Psoas muscle (tissue), 8 donors: ENCODE measurements around the gene PCDH15. TPM values are rescaled to one million over a fixed set of nuclear protein-coding genes. Genes with fewer than 3 reads are reported as not detected.

Experiments
- ATAC-seq, 4 donors: fragments of 200-7000 bp; cut with Tn5 transposase; one replicate each; pipeline ENCODE4 v1.9.1; 2020; ENCODE audit warnings: moderate library complexity in 3 of 4, mild to moderate bottlenecking in 2 of 4
- DNase-seq, 2 donors: peaks; one replicate each; pipeline ENCODE4 v3.0.0-alpha.2; 2020
- H3K27ac ChIP-seq: fragments of 200-600 bp; one replicate; pipeline ENCODE4 v1.8.0; 2022
- H3K27me3 ChIP-seq, 3 donors: fragments of 200-600 bp in 1 of 3; one replicate each; pipeline versions ENCODE4 v1.6.1 to v1.8.0; 2013 to 2022; ENCODE audit warnings: low read length in 2 of 3, mild to moderate bottlenecking in 2 of 3, moderate library complexity in 1 of 3; ENCODE audit not compliant: insufficient read depth in 3 of 3
- H3K36me3 ChIP-seq, 2 donors: fragments of 200-600 bp in 1 of 2; one replicate each; pipeline versions ENCODE4 v1.6.1 to v1.8.0; 2013 to 2022; ENCODE audit warnings: low read depth in 1 of 2, mild to moderate bottlenecking in 1 of 2, moderate library complexity in 1 of 2; ENCODE audit not compliant: insufficient read depth in 1 of 2
- H3K4me1 ChIP-seq: fragments of 200-600 bp; one replicate; pipeline ENCODE4 v1.8.0; 2022
- H3K4me3 ChIP-seq: fragments of 200-600 bp; one replicate; pipeline ENCODE4 v1.8.0; 2022; ENCODE audit warnings: mild to moderate bottlenecking
- H3K9me3 ChIP-seq: fragments of 200-600 bp; one replicate; pipeline ENCODE4 v1.8.0; 2022
- WGBS, 3 donors: extraction: QIAGEN DNeasy Blood & Tissue Kit; methylation state at CpG; one replicate each; pipeline versions ENCODE4 v1.1.6 to v1.1.7; 2013; 5-methylcytosine and 5-hydroxymethylcytosine counted together
- intact Hi-C, 2 donors: fragments of 100-400 bp; cut with DNase I; formaldehyde crosslinking; loops; one replicate each; pipeline versions ENCODE4 v1.11.0 to v1.14.2; 2022
- polyA plus RNA-seq, 3 donors: library from polyadenylated mRNA; stranded (reverse); fragments of 200-250 nt; gene quantifications; one replicate each; pipeline ENCODE4 v1.2.3, GENCODE V29; 2013
- total RNA-seq, 4 donors: library from RNA; stranded (reverse); fragmentation: NEBNext Ultra II Directional in 2 of 4; extraction: Animal tissue kit (Norgen Biotek cat#: 25700) in 2 of 4; gene quantifications; one replicate each; pipeline versions ENCODE4 v1.2.1 to v1.2.4, GENCODE V29; 2021 to 2023
- TF ChIP-seq, protein P1 (sequence below): fragments of 200-600 bp; IDR thresholded peaks from one replicate; pipeline ENCODE4 v1.8.0; 2022; ENCODE audit warnings: antibody characterized with exemption
- donor health status: healthy with polysubstance abuse.
- donor health status: DM: no; HTN: no; CAD: no; lungs with moderate emphysema.
- donor health status: Bipolar disorder and iron deficiency.
- donor health status: healthy.
- donor health status: DM: yes; HTN: yes; CAD: no.
- donor health status: DM: no; HTN: no; CAD: no.
- donor health status: DM: no; HTN: no; CAD: no.
- donor health status: DM: yes; HTN: yes; CAD: no.

Gene PCDH15
- total and polyA plus RNA-seq, 7 donors, result not detected

DNA sequence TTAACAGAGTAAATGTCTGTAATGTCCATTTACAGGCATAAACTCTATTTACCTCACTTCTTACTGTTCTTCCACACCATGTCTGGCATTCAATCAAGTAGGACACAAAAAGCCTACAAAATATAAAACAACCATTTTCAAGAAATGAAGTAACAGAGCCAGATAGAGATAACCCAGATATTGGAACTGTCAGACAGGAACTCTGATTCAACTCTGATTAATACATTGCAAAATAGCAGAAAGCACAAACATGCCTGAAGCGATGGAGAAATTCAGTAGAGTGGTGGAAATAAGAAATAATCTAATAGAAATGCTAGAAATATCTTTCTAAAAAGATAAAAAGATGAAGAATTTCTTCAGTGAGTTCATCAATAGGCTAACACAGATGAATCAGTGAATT, 964.4 kb downstream of the PCDH15 start:
- no peaks in the 10 kb centered on the region for H3K9me3 ChIP-seq
- TF ChIP-seq, protein P1, sequence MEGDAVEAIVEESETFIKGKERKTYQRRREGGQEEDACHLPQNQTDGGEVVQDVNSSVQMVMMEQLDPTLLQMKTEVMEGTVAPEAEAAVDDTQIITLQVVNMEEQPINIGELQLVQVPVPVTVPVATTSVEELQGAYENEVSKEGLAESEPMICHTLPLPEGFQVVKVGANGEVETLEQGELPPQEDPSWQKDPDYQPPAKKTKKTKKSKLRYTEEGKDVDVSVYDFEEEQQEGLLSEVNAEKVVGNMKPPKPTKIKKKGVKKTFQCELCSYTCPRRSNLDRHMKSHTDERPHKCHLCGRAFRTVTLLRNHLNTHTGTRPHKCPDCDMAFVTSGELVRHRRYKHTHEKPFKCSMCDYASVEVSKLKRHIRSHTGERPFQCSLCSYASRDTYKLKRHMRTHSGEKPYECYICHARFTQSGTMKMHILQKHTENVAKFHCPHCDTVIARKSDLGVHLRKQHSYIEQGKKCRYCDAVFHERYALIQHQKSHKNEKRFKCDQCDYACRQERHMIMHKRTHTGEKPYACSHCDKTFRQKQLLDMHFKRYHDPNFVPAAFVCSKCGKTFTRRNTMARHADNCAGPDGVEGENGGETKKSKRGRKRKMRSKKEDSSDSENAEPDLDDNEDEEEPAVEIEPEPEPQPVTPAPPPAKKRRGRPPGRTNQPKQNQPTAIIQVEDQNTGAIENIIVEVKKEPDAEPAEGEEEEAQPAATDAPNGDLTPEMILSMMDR, result no peak
- no peaks in the 10 kb centered on the region for H3K36me3 ChIP-seq
- H3K27ac ChIP-seq, result no peak overlapping the region
- H3K4me3 ChIP-seq, result no peak overlapping the region
- 86 to 95% (median 90%) methylated on average over 1 of the region's 1 CpG for WGBS, 3 donors
- DNase-seq (no peak), ATAC-seq (no peak)
- no peaks in the 10 kb centered on the region for H3K4me1 ChIP-seq
- intact Hi-C loops, result no loop called here
- H3K27me3 ChIP-seq, result no peaks in the 10 kb centered on the region

DNA sequence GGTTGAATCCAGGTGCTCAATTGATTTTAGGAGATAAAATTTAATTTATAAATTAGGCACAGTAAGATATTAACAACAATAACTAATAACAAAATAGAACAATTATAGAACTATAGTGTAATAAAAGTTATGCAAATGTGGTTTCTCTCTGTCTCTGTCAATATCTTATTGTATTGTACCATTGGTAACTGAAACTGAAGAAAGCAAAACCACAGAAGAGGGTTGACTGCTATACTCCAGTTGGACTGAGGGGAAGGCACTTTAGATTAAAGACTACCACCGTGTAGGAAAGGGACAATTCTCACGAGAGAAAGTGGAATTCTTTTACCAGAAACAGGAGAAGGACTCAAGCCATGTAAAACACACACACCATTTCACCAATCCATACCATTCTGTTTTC, 967.1 kb downstream of the PCDH15 start:
- Histone ChIP-seq H3K27ac (no peak overlapping the region), H3K9me3 (no peaks in the 10 kb centered on the region), H3K4me1 (no peaks in the 10 kb centered on the region), H3K27me3 (no peaks in the 10 kb centered on the region), H3K36me3 (no peaks in the 10 kb centered on the region), H3K4me3 (no peak overlapping the region)
- TF ChIP-seq, protein P1, result no peak
- DNase-seq (no peak), ATAC-seq (no peak)
- intact Hi-C loops, result no loop called here
- 19 to 29% (median 23%) methylated on average over 2 of the region's 2 CpGs for WGBS, 3 donors

DNA sequence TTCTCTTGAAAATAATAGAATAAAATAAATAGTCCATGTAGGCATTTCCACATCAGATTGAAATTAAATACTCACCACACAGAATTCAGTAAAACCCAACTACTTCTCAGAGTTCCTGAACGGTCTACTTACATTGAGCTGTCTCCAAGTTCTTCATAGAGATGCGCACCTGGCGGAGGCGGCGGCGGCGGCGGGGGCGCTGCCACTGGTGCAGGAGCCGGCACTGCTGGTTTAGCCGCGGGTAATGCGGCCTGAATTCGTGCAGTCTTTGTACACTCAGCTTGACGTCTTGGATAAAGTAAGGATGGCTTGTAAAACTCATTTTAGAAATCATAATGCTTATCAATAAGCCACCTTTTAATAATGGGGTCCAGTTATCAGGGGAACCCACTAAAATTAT, 973.8 kb downstream of the PCDH15 start:
- Histone ChIP-seq H3K4me1 (no peaks in the 10 kb centered on the region), H3K9me3 (no peaks in the 10 kb centered on the region), H3K27ac (no peak overlapping the region), H3K36me3 (no peaks in the 10 kb centered on the region), H3K4me3 (no peak overlapping the region), H3K27me3 (no peaks in the 10 kb centered on the region)
- TF ChIP-seq, protein P1, result no peak
- intact Hi-C loops, result no loop called here
- DNase-seq, result no peak
- WGBS, 3 donors, result 91 to 95% (median 94%) methylated on average over 15 of the region's 15 CpGs
- no peak for ATAC-seq

DNA sequence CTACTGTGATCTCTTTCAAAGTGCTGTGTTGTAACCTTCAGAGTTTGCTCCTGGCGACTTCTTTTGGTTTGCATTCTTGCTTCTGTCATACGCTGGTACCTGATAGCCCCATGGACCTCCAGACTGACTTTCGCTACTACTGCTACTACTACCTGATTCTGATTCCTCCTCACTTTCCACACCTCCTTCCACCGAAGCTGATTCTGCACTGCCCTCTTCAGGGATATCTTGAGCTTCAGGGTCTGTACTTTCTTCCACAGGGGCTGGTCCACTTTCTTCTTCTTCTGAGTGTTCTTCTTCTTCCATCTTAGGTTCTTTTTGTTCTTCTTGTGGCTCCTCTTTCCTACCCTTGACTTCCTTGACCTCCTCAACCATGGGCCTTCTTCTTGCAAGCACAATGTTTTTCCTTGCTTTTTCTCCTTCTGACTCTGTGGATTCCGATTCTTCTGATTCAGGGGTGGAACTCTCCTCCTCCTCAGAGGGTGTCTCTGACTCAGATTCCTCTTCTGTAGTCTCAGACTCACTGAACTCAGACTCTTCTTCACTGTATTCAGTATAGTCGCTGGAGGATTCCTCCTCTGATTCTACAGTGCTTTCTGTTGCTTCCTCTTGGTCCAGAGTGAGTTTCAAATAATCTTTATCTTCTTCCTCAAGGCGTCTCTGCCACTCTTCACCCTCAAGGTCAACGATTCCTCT, 992.2 kb downstream of the PCDH15 start:
- 83 to 85% (median 85%) methylated on average over 8 of the region's 8 CpGs for WGBS, 3 donors

More for the DNA sequence above, 992.2 kb downstream of the PCDH15 start:
- H3K36me3 ChIP-seq, result no peaks in the 10 kb centered on the region
- intact Hi-C loops, result no loop called here
- H3K27ac ChIP-seq, result no peak overlapping the region
- H3K9me3 ChIP-seq, result peaks cover 3% of the 10 kb centered on the region
- DNase-seq, result no peak
- TF ChIP-seq, protein P1, result no peak
- ATAC-seq, result no peak
- H3K4me3 ChIP-seq, result no peak overlapping the region
- H3K4me1 ChIP-seq, result no peaks in the 10 kb centered on the region
- no peaks in the 10 kb centered on the region for H3K27me3 ChIP-seq
